ENCODE results near the gene ENTPD3.
A peak's percentile ranks its signal among the peaks of the same experiment; 100 is the strongest.
"Not testable (repeated sequence)": the region's sequence is repeated elsewhere in the genome, so short reads cannot be mapped to it uniquely, and the experiment has no call there.

ENTPD3 gene

DNA sequence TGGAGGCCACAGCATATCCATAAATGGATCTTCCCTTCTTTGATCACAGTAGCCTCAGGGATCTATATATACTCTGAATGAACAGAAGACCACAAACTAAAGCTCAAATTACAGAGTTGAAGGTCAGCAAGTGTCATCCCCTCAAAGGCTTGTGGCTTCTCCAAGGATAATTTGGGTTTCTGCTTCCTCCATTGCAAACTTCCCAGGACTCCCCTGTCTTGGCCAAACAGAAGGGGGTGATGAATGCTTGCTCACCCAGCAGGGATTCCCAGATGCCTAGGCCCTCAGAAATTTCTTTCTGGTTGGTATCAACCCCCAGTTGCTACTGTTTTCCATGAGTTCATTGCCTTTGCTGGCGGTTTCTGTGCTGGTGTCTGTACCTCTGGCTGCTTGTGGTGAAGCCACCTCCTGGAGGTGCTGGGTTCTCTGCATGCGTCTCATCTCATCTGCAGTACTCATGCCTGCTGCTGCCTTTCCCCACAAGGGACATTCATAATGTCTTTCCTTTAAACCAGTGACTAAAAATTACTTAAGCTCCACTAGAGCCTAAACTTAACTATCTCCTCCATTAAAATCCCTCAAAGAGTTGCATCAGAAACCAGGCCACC, 17.7 kb downstream of the ENTPD3 start:
- DNase-seq = no peak

DNA sequence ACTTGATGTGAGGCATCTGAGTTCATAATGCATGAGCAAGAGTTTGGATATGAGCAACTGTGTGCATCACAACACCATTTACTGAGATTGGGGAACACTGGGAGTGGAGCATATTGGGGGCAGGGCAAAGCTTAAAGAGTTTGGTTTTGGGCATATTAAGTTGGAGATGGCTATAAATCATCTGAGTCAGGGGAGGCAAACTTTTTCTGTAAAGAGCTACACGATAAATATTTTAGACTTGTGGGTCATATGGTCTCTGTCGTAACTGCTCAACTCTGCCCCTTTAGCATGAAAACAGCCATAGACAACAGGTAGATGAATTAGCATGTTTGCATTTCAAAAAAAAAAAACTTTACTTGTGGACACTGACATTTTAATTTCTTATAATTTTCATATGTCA, 20.0 kb downstream of the ENTPD3 start:
- DNase-seq = no peak

DNA sequence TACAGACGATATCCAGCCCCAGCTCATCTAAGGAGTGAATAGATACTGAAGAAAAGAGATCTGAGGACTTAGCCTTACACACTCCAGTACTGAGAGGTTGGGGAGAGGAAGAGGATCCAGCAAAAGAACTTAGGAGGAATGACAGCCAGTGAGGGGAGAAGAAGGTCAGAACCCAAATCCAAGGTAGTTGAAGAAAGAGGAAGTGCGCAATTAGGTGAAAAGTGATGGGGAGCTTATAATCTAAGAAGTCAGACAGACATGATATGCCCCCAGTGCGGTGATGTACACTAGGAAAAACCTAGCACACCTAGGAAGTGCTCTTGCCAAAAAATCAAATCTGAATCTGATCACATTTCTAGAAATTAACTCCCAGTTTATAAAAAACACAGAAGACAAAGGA, 20.6 kb downstream of the ENTPD3 start:
- DNase-seq = no peak

DNA sequence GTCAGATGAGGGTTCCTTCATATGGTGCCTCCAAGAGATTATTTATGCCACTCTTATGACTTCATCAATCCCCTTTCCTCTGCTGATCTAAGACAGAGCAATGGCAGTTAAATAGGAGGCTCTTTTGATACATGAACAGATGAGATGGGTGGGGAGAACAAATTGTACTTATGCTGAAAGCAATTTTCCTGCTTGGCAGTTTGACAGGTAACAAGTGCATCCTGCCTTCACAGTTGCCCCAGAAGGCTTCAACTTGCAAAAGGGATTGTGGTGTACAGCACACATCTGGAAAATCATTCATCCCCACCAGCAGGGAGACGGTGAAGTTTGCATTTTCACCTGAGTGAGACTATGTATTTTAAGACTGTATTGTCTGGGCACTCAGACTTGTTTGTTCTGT, 27.3 kb downstream of the ENTPD3 start:
- DNase-seq = no peak

DNA sequence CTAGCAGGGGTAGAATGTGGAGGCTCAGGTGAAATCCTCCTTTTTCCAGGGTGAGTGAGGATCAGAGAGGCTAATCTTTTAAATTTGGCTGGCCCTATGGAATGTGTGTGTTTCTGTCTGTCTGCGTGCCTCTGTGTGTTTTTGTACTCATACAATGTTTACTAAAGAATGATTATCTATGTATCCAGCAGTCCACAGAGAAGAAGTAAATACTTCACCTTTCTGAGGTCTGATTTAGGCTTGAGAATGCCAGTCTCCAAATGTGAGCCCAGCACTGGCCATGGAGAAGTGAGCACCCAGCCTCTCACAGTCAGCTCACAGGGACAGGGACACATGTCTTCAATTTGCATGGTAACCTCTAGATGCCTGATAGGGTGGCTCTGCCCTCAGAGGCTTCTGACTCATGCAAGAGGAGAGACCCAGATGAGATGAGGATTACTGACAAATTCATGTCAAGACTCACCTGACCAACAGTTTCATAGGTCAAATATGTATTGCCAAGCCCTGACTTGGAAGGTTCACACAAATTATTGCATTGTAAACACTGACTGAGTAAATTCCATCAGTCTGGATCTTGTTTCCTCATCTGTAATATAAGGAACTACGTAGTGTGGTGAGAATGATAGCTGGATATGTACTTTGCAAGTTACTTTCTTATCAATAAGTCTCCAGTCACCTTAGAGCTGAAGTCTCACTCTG, 31.0 kb downstream of the ENTPD3 start:
- no peak for DNase-seq

DNA sequence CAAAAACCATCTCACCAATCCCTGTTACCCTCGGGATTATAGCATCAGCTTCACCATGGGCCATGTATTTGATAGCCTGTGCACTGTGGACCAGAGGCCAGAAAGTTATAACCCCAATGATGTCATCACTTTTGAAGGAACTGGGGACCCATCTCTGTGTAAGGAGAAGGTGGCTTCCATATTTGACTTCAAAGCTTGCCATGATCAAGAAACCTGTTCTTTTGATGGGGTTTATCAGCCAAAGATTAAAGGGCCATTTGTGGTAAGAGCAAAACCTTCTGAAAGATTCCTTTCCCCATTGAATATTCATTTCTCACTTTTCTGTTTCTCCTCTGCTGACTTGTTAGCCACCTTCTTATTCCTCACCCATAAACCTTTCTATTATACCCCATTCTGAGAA, 35.9 kb downstream of the ENTPD3 start:
- DNase-seq = no peak

DNA sequence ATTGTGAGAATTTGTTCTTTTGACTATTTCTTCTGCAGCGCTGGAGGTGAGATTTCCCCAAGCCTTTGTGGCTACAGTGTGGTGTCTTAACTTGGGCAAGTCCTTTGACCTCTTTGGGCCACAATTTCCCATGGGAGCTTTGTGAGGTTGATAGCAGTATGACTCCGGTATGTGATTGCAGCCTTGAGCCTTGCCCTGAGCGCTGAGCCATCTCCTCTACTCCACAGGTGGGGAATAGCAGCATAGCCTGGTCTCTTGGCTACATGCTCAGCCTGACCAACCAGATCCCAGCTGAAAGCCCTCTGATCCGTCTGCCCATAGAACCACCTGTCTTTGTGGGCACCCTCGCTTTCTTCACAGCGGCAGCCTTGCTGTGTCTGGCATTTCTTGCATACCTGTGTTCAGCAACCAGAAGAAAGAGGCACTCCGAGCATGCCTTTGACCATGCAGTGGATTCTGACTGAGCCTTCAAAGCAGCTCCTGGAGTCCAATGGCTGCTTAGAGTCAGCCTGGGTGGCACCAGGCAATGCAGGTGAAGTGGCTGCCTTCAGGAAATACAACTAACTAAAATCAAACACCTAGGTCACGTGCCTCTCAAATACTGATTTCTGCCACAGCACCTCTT, 40.2 kb downstream of the ENTPD3 start:
- DNase-seq = no peak

DNA sequence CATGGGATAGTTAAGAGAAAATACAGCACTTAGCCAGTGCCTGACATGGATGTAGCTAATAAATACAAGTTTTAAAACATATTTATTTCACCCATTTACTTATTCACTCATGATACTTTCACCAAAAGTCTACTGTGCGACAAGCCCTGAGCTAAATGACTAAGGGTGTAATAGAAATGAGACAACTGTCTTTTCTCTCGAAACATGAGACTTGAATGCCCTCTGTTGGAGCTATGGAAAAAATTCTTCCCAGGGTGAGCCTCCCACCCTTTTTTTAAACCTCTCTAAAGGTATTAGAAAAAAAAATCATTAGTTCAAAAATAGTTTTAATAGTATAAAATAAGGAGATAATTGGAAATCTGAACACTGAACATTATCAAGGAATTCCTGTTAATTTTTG, 45.8 kb downstream of the ENTPD3 start:
- DNase-seq = no peak

DNA sequence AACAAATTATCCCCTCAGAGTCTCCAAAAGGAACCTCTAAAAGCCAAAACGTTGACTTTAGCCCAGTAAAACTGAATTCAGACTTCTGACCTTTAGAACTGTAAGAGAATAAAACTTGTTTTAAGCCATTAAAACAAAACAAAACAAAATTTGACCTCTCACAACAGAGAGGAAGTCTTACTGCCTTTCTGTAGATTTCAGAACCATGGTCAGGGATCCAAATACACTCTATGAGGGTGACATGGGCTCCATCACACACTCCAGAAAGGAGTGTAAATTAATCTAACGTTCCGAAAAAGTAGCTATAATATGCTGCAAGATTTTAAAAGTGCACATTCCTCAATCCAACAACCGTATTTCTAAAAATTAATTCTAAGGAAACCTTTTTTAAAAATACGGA, 50.9 kb downstream of the ENTPD3 start:
- no peak for DNase-seq

DNA sequence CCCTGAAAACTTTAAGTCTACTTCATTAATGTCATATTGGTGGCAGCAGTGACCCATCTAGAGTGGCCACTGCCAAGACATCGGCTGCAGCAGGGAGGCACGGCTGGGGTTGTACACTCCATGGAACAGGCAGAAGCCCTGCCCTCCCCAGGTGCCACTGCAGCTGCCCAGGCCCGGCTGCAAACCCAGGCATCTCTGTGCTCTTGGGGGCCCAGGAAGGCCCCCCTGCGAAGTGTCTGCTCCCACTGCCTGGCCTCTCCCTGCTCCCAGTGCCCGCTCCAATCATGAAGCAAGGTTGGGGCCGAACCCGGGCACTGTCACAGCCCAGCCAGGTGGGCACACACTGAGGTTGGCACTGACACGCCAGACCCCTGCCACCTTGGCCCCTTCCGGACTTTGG, 58.1 kb downstream of the ENTPD3 start:
- DNase-seq = no peak

DNA sequence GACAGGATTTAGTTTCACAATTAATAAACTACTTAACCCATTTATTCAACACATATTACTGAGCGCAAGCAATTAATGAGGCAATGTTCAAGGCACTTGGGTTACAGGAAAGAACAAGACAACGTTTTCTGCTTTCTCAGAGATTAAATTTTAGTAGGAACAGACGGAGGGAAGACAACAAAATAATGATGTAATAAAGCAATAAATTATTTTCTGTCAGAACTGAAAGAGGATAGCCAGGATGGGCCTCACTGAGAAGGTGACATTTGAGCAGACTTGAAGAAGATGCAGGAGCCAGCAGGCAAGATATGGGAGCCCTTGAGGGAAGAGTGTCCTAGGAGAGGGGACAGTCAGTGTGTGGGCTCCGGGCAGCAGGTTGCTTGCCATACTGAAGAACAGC, 58.9 kb downstream of the ENTPD3 start:
- DNase-seq = no peak

DNA sequence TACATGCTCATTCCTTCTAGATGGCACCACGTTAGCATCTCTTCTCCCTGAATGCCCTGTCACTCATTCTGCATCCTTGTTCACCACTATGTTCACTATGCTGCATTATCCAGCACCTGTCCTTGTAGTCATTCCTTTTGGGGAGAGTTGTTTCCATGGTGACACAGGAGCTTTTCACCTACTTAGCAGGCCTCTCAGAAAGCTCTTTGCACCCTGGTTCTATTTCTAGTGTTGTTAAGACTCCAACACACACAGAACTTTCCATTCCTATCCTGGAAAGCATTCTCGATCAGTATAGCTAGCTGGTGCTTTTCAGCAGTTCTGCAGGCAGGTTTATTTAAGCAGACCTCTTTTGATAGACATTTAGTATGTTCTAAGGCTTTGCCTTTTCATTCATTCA, 63.5 kb downstream of the ENTPD3 start:
- DNase-seq = no peak

DNA sequence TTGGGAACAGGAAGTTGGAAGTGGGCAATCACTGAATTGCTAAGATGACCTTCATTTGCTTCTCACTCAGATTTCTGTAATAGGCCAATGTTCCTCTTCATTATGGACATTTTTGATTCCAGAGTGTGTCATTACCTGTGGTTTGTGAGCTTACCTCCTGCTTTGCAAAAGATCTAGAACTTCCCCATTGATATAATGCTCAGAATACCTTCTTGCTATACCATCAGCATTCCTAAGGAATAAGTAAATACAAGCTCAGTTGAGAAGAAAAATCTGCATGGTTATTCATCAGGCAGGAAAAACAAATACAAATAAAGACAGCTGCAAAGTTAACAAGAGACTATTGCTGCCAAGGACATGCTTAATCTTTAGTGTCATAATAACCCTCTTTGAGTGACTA, 64.6 kb downstream of the ENTPD3 start:
- DNase-seq = no peak

DNA sequence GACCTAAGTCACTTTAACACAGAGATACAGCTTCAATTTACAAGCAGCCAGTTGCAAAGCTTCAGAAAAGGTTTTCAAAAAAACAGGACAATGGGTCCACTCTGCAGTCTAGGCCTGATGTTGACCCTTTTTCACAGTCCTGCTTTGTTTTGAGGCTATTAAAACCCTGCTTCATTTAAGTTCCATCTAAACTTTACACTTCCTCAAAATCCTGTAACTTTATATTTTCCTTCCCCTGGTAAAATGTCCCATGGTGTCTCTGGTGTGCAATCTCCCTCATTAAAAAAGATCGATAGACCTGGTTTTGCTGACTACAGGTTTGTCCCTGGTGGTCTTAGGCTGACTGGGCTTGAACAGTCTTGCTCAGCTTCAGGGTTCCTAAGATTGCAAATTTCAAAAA, 65.1 kb downstream of the ENTPD3 start:
- no peak for DNase-seq

DNA sequence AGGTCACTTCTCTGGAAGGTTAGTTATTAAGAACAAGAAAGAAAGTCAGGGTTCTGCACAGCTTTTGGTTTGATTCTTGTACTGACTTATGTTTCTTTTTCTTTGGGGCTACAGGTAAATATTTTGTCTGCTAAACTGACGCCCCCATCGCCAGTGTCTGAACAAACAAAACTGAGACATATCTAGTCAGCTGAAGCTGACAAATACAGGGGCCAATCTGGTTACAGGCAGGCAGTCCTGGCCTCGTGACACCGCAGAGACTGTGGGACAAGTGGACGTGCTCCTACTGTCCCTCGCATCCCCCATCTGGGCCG, 65.5 kb downstream of the ENTPD3 start:
- DNase-seq = no peak

DNA sequence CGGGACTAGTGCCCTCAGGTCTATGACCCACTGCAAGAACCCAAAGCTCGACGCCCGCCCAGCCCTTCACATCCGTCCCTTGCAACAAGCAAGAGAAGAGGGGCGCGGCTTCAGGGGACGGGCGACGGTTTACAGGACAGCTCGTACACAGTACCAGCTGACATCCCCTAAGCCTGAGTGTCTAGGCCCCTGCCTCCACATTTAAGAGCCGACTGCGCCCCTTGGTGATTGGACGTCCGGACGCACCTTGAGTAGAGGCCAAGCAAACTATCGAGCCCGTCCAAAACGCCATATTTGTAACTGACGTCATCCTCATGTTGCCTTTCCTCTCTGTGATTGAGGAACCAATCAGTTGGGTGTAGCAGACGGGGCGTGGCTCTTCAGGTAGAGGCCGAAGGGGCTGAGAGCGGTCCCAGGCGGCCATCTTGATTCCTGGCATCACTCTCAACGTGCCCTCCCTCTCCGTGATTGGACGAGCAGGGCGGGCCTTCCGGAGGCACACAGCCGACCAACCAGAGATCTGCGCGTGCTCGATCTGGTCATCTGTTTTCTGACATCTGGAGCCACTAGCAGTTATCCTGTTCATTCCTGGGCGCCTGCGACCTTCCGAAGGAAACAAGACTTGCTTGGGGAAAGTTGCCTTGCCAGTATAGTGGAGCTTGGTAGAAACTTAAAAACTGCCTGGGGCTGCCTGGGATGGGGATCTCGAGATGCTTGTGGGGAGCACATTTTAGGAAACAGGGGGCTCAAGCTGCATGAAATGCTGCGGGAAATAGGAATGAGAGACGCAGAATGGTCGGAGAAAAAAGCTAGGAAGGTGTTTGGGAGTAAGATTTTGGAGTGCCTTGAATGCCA, 66.1 kb downstream of the ENTPD3 start:
- peak; percentile 91 for DNase-seq

DNA sequence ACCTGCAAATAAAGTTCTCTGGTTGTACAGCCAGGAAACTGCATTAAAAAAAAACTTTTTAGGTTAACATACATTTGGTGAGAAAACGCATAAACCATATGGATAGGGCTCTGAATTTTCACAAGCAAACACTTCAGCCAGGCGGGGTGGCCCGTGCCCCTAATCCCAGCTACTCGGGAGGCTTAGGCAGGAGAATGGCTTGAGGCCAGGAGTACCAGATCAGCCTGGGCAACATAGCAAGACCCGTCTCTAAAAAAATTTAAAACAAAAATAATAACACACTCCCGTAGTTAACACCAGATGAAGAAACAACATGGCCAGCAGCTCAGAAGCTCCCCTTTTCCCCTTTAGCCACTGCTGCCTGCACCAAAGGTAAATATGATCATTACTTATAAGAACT, 66.9 kb downstream of the ENTPD3 start:
- no peak for DNase-seq

DNA sequence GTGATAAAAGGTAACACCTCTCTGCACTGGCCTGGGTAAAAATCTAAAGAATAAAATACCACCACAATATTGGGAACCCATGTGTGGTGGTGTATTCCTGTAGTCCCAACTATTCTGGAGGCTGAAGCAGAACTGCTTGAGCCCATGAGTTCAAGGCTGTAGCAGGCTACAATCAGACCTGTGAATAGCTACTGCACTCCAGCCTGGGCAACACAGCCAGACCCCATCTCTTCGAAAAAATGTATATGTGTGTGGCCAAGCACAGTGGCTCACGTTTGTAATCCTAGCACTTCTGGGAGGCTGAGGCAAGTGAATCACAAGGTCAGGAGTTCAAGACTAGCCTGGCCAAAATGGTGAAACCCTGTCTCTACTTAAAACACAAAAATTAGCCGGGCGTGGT, 68.3 kb downstream of the ENTPD3 start:
- DNase-seq = no peak

DNA sequence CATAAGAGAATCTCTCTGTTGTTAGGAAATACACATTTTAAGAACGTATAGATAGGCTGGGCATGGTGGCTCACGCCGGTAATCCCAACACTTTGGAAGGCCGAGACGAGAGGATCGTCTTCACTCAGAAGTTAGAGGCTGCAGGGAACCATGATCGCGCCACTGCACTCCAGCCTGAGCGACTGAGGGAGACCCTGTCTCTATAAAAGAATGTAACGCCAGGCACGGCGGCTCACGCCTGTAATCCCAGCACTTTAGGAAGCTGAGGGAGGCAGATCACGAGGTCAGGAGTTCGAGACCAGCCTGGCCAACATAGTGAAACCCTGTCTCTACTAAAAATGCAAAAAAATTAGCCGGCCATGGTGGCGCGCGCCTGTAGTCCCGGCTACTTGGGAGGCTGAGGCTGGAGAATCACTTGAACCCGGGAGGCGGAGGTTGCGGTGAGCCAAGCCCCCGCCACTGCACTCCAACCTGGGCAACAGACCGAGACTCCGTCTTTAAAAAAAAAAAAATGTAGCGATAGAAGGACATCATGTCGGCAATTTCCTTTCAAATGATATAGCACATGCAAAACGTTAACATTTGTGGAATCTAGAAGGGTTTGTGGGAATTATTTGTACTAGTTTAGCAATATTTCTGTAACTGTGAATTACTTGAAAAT, 69.4 kb downstream of the ENTPD3 start:
- DNase-seq = no peak

DNA sequence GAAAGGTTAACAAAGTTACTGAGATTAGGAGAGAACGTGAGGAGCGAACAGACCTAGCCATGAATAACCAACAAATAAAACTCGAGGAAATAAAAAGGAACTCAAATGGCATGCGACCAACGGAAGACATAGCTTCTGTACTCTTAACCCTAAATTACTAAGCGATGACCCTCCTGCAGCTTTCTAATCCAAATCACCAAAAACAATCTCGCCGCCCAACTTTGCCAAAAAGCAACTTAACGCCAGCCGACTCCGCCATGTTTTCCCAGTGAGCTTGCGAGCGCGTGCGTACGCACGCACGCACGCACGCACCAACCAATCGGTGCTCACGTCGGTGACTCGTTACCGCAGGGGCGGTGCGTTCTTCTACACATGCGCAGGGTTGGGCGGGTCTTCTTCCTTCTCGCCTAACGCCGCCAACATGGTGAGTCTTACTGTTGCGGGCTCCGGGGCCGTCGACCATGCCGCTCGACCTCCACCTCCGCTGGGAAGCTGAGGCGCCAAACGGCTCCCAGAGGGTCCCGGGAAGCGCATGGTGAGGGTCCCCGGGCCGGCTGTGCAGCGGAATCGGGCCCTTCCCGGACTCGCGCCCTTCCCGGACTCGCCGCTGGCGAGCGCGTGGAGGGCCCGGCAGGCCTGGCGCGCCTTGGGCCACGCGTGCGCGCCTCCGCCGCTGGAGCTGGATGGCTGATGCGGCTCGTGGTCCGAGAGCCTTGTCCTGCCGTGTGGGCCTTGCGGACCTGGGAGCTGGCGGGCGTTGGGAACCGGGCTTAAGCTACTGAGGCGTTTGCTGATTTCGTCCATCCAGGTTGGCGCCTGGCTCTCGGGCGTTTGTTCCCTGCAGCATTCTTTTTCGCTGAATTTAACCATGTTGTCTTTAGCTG, 70.2 kb downstream of the ENTPD3 start, which contains the start of gene RPL14:
TSS of gene RPL14 (plus strand) at position 400 of the 884 bp plus-strand sequence. CDS start at position 533, 133 bp downstream.
- peak; percentile 92 for DNase-seq

DNA sequence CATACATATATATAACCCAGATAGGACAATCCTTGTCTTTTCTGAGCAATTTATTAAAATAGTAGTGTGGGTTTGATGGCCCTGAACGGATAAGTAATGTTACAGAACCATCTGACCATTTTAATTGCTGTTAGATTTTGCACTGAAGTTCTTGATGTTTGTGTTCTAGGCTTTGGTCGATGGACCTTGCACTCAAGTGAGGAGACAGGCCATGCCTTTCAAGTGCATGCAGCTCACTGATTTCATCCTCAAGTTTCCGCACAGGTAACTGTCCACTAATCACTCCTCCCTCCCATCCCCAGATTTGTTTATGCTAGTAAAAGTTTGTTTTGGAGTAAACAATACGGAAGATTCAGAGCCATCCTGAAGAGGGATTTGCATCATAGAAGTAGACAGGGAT, 71.5 kb downstream of the ENTPD3 start:
- no peak for DNase-seq

DNA sequence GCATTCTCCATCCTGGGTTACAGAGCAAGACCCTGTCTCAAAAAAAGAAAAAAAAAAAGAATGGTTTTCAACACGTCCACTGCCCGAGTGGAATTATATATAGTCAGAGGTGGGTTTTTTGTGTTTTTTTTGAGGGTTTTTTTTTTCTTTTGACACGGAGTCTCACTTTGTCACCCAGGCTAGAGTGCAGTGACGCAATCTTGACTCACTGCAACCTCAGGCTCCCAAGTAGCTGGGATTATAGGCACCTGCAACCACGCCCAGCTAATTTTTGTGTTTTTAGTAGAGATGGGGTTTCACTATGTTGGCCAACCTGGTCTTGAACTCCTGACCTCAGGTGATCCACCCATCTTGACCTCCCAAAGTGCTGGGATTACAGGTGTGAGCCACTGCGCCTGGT, 73.5 kb downstream of the ENTPD3 start:
- not testable (repeated sequence) for DNase-seq
